Keratinocyte (primary cell): ENCODE measurements around the gene MTPN. TPM values are rescaled to one million over a fixed set of nuclear protein-coding genes. Genes with fewer than 3 reads are reported as not detected.

Source experiments
- DNase-seq: peaks from one replicate; pipeline ENCODE4 v3.0.0-alpha.2; 2011; ENCODE audit warnings: low read depth, missing footprints, low spot score
- FAIRE-seq: peaks from 2 replicates; lab custom pipeline; 2011; peaks lifted over from hg19 to GRCh38; lab: Jason Lieb, UNC
- H2AFZ ChIP-seq: 2 replicates; pipeline ENCODE4 v1.6.0; 2012; ENCODE audit warnings: low read length, control low read depth, inconsistent platforms; ENCODE audit not compliant: control insufficient read depth
- H3K27ac ChIP-seq: 2 replicates; pipeline ENCODE4 v1.5.1; 2011; ENCODE audit warnings: low read length; ENCODE audit not compliant: control insufficient read depth, insufficient read depth
- H3K27me3 ChIP-seq: 3 replicates; pipeline ENCODE4 v1.6.0; 2011; ENCODE audit warnings: low read length; ENCODE audit not compliant: control insufficient read depth, insufficient read depth; ENCODE audit errors: extremely low read depth
- H3K36me3 ChIP-seq, 2 experiments: 2 replicates in 1 of 2; 3 replicates in 1 of 2; pipeline ENCODE4 v1.5.1; 2011; ENCODE audit warnings: low read length in 2 of 2, mild to moderate bottlenecking in 1 of 2; ENCODE audit not compliant: control insufficient read depth in 2 of 2, insufficient read depth in 2 of 2; ENCODE audit errors: extremely low read depth in 1 of 2
- H3K4me1 ChIP-seq: 3 replicates; pipeline ENCODE4 v1.5.1; 2011; ENCODE audit warnings: low read length; ENCODE audit not compliant: control insufficient read depth, insufficient read depth; ENCODE audit errors: extremely low read depth
- H3K4me2 ChIP-seq: 3 replicates; pipeline ENCODE4 v1.6.0; 2011; ENCODE audit warnings: low read depth, low read length; ENCODE audit not compliant: control insufficient read depth, insufficient read depth; ENCODE audit errors: extremely low read depth
- H3K4me3 ChIP-seq, 3 experiments: fragments of 200-600 bp in 1 of 3; sonication (generic) in 1 of 3; 2 replicates in 2 of 3; 3 replicates in 1 of 3; pipeline ENCODE4 v1.5.1; 2011 to 2016; ENCODE audit warnings: low read length in 3 of 3, mild to moderate bottlenecking in 3 of 3, control low read depth in 2 of 3, inconsistent platforms in 1 of 3, low read depth in 1 of 3, mixed read lengths in 1 of 3, mixed run types in 1 of 3, moderate library complexity in 1 of 3; ENCODE audit not compliant: control insufficient read depth in 2 of 3, insufficient read depth in 2 of 3; ENCODE audit errors: extremely low read depth in 1 of 3
- H3K79me2 ChIP-seq: 2 replicates; pipeline ENCODE4 v1.6.0; 2012; ENCODE audit warnings: low read length; ENCODE audit not compliant: control insufficient read depth, insufficient read depth
- H3K9ac ChIP-seq: 3 replicates; pipeline ENCODE4 v1.6.0; 2011; ENCODE audit warnings: low read length; ENCODE audit not compliant: control insufficient read depth, insufficient read depth; ENCODE audit errors: extremely low read depth
- H3K9me1 ChIP-seq: 3 replicates; pipeline ENCODE4 v1.6.0; 2011; ENCODE audit warnings: low read length; ENCODE audit not compliant: control insufficient read depth, insufficient read depth; ENCODE audit errors: extremely low read depth
- H3K9me3 ChIP-seq: 2 replicates; pipeline ENCODE4 v1.5.1; 2012; ENCODE audit warnings: low read depth, low read length; ENCODE audit not compliant: control insufficient read depth
- H4K20me1 ChIP-seq: 3 replicates; pipeline ENCODE4 v1.6.0; 2011; ENCODE audit warnings: low read length; ENCODE audit not compliant: control insufficient read depth, insufficient read depth; ENCODE audit errors: extremely low read depth
- CTCF ChIP-seq, 3 experiments: IDR thresholded peaks in 1 of 3; conservative IDR thresholded peaks in 1 of 3; optimal IDR thresholded peaks in 1 of 3; 2 replicates in 2 of 3; 3 replicates in 1 of 3; pipeline versions ENCODE3 to v1.5.1; 2011; ENCODE audit warnings: low read length in 3 of 3, mild to moderate bottlenecking in 3 of 3, moderate library complexity in 2 of 3, control low read depth in 1 of 3, inconsistent platforms in 1 of 3; ENCODE audit not compliant: insufficient read depth in 2 of 3; ENCODE audit errors: extremely low read depth in 1 of 3
- EZH2 ChIP-seq: IDR thresholded peaks from one replicate; pipeline ENCODE4 v1.6.1; 2012; ENCODE audit warnings: inconsistent platforms, mild to moderate bottlenecking, low read length, moderate library complexity
- dilution Hi-C: fragments of 300-500 bp; cut with MboI; formaldehyde crosslinking; loops from one replicate; pipeline ENCODE4 v1.7.0; 2020; ENCODE audit warnings: low sequenced_read_pairs; ENCODE audit not compliant: extremely low pct_ligation_motif_present
- polyA plus RNA-seq, 5 experiments: library from polyadenylated mRNA; depleted of rRNA in 3 of 5; stranded (reverse) in 3 of 5; stranded (forward) in 1 of 5; unstranded in 1 of 5; fragments of >200 nt; gene quantifications; 1 replicate in 1 of 5; 2 replicates in 3 of 5; 3 replicates in 1 of 5; pipeline versions ENCODE4 v1.2.1 to v1.2.3, GENCODE V29; 2011 to 2012; ENCODE audit warnings: missing spikeins in 2 of 5, low read depth in 1 of 5, low replicate concordance in 1 of 5

The MTPN gene
- polyA plus RNA-seq, 1 donor (not counting 4 experiments of a cell fraction or from before 2014, with no cell fraction given) = 151 TPM

DNA sequence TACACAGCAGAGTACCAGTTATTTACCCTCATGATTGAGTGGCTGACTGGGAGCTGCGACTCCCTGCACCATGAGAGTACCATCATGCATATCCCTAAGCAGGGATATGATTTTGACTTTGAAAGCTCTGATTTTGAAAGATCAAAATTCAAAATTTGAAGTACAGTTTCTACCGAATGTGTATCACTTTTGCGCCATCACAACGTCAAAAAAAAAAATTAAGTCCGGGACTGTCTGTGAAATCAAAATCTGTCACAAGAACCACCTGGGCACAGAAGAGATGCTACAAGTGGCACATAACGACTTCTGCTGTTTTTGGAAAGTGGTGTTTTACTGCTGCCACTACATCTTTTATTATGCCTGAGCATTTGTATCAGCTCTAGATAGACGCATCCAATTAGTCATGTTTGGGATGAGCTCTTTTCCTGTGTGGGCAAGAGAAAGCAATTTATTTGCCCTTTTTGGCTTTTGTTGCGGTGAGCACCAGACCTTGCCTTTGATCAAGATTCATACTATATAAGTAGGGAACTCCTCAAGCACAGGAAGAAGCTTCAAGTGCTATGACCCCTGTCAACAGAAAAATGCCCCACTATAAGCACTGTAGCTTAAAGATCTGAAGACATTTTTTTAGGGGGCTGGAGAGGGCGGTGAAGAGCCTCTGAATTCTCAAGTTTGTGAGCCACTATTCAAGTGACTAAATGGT, 10.7 kb downstream of the MTPN start:
- Histone ChIP-seq H3K4me2 (no peak overlapping the region), H2AFZ (no peak overlapping the region), H3K36me3 (peaks cover 5% of the 10 kb centered on the region in 2 experiments), H3K9ac (no peak overlapping the region), H3K4me1 (peaks cover 7% of the 10 kb centered on the region), H3K79me2 (peaks cover 91% of the 10 kb centered on the region), H3K9me3 (no peaks in the 10 kb centered on the region), H3K27me3 (no peaks in the 10 kb centered on the region), H3K27ac (no peak overlapping the region), H3K9me1 (no peaks in the 10 kb centered on the region), H4K20me1 (peaks cover 6% of the 10 kb centered on the region), H3K4me3 (no peak overlapping the region)
- no peak for DNase-seq
- FAIRE-seq = no peak
- TF ChIP-seq CTCF (optimal IDR thresholded peaks at IDR 0.05 in 1 of 3, IDR thresholded peaks at IDR 0.05 in 1 of 3, conservative IDR thresholded peaks at IDR 0.05 in 1 of 3; ENCODE audit: extremely low read depth in 1 of 3, insufficient read depth in 2 of 3, low read length in 3 of 3) (no peak), EZH2 (no peak)
- dilution Hi-C loops = no loop called here

GRCh38 chr7:135965602-135966001, 11.6 kb downstream of the MTPN start:
- no peak for FAIRE-seq
- no peak for TF ChIP-seq CTCF (optimal IDR thresholded peaks at IDR 0.05 in 1 of 3, IDR thresholded peaks at IDR 0.05 in 1 of 3, conservative IDR thresholded peaks at IDR 0.05 in 1 of 3; ENCODE audit: extremely low read depth in 1 of 3, insufficient read depth in 2 of 3, low read length in 3 of 3)
- TF ChIP-seq EZH2 = no peak

More at GRCh38 chr7:135965602-135966001, 11.6 kb downstream of the MTPN start:
- dilution Hi-C loops = no loop called here
- Histone ChIP-seq H2AFZ (no peak overlapping the region), H3K79me2 (peaks cover 91% of the 10 kb centered on the region), H3K36me3 (peaks cover 5% of the 10 kb centered on the region in 2 experiments), H3K9ac (no peak overlapping the region), H3K27me3 (no peaks in the 10 kb centered on the region), H3K27ac (no peak overlapping the region), H3K4me3 (no peak overlapping the region), H4K20me1 (peaks cover 6% of the 10 kb centered on the region), H3K4me1 (peaks cover 7% of the 10 kb centered on the region), H3K9me3 (no peaks in the 10 kb centered on the region), H3K9me1 (no peaks in the 10 kb centered on the region), H3K4me2 (no peak overlapping the region)
- DNase-seq = no peak
